NCI-H1417 treated with DMSO at 0.1 percent for 48 hours (cell line): ENCODE results near the gene AMZ1.
"Not testable (repeated sequence)": the region's sequence is repeated elsewhere in the genome, so short reads cannot be mapped to it uniquely, and the experiment has no call there.

ENCODE experiments used
- DNase-seq: peaks from one replicate; lab custom pipeline; 2025; lab: John Stamatoyannopoulos, UW

Gene AMZ1

DNA sequence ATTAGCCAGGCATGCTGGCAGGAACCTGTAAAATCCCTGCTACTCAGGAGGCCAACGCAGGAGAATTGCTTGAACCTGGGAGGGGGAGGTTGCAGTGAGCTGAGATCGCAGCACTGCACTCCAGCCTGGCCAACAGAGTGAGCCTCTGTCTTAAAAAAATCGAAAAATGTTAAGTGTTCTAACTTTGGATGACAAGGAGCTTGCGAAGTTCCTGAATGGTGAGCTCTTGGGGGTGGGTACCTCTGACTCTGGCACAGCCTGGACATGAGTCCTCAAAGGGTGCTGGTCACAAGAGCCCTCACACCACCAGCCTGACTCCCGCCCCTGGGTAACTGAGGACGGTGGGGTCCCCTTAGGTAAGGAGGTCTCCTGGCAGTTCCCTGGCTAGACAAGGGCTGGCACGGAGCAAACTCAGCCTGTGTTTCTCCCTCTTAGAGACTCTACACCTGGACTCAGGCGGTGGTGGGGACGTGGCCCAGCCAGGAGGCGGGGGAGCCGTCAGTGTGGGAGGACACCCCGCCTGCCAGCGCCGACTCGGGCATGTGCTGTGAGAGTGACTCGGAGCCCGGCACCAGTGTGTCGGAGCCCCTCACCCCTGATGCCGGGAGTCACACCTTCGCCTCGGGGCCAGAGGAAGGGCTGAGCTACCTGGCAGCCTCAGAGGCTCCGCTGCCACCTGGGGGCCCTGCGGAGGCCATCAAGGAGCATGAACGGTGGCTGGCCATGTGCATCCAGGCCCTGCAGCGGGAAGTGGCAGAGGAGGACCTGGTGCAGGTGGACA, 24.1 kb downstream of the AMZ1 start:
- DNase-seq, result no peak

- no peak for DNase-seq
Measured at GRCh38 chr7:2713370-2713769, 25.4 kb downstream of the AMZ1 start.

DNA sequence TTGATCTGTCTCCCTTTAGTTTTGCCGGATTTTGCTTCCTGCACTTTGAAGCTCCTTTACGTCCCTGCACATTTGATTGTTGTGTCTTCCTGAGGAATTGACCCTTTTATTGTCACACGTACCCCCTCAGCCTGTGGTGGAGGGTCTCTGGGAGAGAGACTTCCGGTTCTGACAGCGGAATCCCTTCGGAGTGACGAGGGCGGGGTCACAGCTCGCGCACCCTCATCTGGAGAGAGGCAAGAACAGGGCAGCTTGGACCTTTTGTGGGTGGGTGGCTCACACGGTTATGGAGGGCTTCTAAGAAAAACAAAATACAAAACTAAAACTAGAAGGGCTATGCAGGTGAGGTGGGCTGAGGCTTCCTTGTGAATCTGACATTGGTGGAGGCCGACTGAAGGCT, 26.0 kb downstream of the AMZ1 start:
- DNase-seq, result no peak

GRCh38 chr7:2714636-2715035, 26.6 kb downstream of the AMZ1 start:
- DNase-seq, result no peak

GRCh38 chr7:2715341-2716231, 27.6 kb downstream of the AMZ1 start:
- DNase-seq, result no peak

DNA sequence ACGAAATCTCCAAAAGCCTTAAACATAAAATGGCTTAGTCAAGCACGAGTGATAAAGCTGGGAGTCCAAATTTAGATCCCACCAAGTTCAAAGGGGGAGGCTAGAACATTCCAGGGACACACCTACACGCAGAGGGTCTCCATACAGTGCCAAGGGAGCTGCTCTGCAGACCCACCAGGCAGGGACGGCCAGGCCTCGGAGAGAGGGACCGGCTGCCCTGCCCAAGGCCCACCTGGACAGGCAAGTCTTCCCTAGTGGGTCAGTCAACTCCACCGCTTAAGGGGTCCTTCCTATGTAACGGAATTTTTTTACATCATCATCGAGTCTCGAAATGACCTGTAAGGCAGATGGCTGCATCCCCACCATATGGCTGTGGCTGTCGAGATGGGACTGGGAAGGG, 28.5 kb downstream of the AMZ1 start:
- DNase-seq, result no peak

GRCh38 chr7:2716906-2717292, 28.9 kb downstream of the AMZ1 start:
- DNase-seq, result no peak

GRCh38 chr7:2717293-2718261, 29.6 kb downstream of the AMZ1 start:
- DNase-seq, result no peak

- no peak for DNase-seq
Measured at GRCh38 chr7:2718296-2718965, 30.4 kb downstream of the AMZ1 start.

GRCh38 chr7:2719007-2719406, 31.0 kb downstream of the AMZ1 start:
- no peak for DNase-seq

GRCh38 chr7:2720024-2720423, 32.0 kb downstream of the AMZ1 start:
- no peak for DNase-seq

DNA sequence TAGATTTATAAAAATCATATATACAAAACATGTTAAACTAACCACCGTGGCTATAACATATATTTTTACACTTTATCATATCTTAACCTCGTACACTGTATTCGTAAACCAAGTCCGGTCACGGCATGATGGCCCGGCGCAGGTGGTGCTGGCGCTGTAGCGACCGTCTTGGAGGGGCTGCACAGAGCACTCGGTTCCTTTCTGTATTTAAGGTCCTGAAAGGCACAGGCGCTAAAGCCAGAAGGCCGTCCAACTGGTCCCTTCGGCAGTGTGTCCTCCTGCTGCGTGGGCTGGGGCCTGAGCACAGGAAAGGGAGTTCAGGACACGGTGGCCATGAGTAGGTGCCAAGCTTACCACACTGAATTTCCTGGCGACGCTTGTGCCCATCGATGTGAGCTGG, 33.8 kb downstream of the AMZ1 start:
- DNase-seq, result no peak

GRCh38 chr7:2722591-2722990, 34.6 kb downstream of the AMZ1 start:
- DNase-seq, result no peak

- DNase-seq, result no peak
Measured at GRCh38 chr7:2723138-2723850, 35.3 kb downstream of the AMZ1 start.

GRCh38 chr7:2724036-2724435, 36.0 kb downstream of the AMZ1 start:
- not testable (repeated sequence) for DNase-seq

DNA sequence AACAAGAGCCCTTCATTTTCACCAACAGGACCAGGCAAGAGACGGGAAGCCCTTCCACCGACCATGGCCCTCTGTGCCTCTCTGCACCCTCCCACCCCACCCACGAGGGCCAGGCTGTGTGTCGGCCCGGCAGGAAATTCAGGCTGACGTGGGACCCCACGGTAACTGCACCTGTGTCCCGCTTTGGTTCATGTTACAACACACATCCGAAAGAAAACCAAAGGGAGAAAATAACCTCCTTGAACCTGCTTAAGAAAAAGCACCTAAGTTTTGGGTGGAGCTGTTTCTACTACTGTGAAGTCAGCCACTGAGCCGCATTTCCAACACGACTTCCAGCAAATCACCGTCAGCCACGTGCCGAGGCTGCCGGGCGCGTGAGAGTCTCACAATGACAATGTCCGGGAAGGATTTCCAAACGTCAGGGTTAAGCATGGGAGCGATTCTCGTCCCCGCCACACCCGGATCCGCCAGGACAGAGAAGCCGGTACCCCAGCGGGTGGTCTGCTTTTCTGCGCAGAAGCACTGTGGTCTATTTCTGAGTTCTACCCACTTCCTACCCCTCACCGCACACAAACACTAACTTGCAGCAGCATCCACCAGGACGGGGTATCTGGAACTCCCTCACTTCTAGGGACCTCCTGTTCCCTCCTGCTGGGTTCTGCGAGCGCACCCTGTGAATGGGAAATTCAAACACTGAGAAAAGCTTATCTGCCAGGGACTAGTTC, 36.6 kb downstream of the AMZ1 start:
- no peak for DNase-seq

DNA sequence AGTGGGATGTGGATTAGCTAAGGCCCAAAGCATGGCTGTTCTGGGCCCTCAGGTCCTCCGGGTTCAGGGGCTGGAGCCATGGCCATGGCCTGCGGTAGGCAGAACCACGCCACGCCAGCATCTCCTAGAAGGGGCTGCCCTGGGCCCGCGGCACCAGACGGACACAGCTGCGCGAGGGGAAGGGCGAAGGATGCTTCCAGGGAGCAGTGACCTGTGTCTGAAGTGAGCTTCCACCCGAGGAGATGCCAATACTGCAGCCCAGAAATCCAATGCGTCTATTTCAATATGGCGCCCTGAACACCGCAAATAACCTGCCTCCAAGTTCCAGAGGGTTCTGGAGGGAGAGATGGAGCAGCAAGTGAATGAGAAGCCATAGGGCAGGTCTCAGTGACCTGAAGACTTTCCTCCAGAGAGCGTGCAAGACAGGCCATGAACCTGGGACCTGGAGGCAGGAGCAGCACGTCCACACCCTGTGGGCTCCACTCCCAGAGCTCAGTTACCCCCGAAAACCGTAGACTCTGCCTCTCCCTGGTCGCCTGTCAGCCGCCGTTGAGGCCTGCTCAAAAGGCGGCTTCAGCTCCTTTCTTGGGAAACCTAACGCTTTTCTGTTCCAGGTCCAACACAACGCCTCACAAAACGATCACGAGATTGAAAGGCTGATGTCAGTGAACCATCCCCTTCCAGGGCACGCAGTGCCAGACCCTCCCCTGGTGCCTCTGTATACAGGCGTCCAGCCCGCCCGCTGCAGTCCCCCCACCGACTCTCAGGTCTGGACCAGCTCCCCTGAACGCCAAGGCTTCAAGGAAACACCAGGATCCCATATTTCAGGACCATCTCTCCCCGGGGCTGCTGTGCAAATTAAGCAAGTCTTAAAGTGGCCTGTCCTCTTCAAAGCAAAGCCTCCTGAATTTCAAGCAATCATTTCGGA, 37.4 kb downstream of the AMZ1 start:
- DNase-seq, result no peak

DNA sequence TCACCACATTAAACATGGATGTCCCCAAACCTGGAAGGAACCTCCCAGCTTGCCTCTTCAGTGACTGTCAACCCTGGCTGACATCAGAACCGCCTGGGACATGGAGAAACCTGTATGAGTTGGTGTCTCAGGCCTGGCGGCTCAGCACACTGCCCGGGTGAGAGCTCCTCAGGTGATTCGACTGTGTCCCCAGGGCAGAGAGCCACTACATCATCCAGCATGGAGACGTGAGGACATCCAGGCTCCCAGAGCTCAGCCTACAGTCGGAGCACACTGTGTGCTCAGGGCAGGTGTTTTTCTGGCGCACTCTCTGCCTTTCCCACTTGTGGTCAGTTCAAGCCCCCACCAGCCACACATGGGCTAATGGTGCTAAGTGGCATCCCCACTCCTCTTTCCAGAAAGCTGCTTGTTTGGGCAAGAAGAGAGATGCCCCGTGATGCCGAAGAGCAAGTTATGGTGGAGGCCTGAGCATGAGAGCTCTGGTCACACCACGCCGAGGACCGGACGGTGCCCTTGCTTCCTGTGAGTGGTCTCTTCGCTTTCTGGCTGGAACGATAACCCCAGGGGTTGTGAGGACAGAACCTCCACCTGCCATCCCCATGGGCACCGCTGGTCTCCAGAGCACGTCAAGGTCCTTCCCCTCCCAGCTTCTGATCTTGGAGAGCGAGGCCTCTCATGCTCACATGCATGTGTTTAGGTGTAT, 38.5 kb downstream of the AMZ1 start:
- DNase-seq, result no peak
